Measurements from ENCODE around the gene FNBP1.

- TF ChIP-seq CTCF (IDR thresholded peaks at IDR 0.05 in 4 of 5, conservative IDR thresholded peaks at IDR 0.05 in 1 of 5) (no peak), POLR2A (IDR thresholded peaks at IDR 0.05) (no peak)
These were observed 177.2 kb downstream of the FNBP1 start for GRCh38 chr9:129865668-129866320.
